Astrocyte (in vitro differentiated cells and primary cell): Measurements from ENCODE around the gene RBBP8NL. TPM values are rescaled to one million over a fixed set of nuclear protein-coding genes. Genes with fewer than 3 reads are reported as not detected.

Experiments
- DNase-seq: peaks from one replicate; pipeline ENCODE4 v3.0.0-alpha.2; 2010; ENCODE audit warnings: low read depth
- FAIRE-seq: peaks from 2 replicates; lab custom pipeline; 2011; peaks lifted over from hg19 to GRCh38; lab: Jason Lieb, UNC
- H2AFZ ChIP-seq: 2 replicates; pipeline ENCODE4 v1.6.0; 2012; ENCODE audit warnings: low read depth, low read length, inconsistent platforms
- H3K27ac ChIP-seq: 2 replicates; pipeline ENCODE4 v1.5.1; 2011; ENCODE audit warnings: low read depth, low read length, inconsistent platforms
- H3K27me3 ChIP-seq: 2 replicates; pipeline ENCODE4 v1.6.0; 2011; ENCODE audit warnings: low read length, inconsistent platforms; ENCODE audit not compliant: insufficient read depth
- H3K36me3 ChIP-seq: 2 replicates; pipeline ENCODE4 v1.5.1; 2011; ENCODE audit warnings: low read length, inconsistent platforms; ENCODE audit not compliant: insufficient read depth
- H3K4me1 ChIP-seq: 2 replicates; pipeline ENCODE4 v1.5.1; 2011; ENCODE audit warnings: low read length, inconsistent platforms; ENCODE audit not compliant: insufficient read depth
- H3K4me2 ChIP-seq: 2 replicates; pipeline ENCODE4 v1.6.0; 2012; ENCODE audit warnings: low read length, inconsistent platforms
- H3K4me3 ChIP-seq: 2 replicates; pipeline ENCODE4 v1.5.1; 2011; ENCODE audit warnings: low read depth, mild to moderate bottlenecking, low read length, inconsistent platforms; ENCODE audit not compliant: insufficient read depth
- H3K79me2 ChIP-seq: 2 replicates; pipeline ENCODE4 v1.6.0; 2012; ENCODE audit warnings: mild to moderate bottlenecking, low read length, inconsistent platforms; ENCODE audit not compliant: insufficient read depth
- H3K9ac ChIP-seq: 2 replicates; pipeline ENCODE4 v1.6.0; 2012; ENCODE audit warnings: mild to moderate bottlenecking, low read length, inconsistent platforms
- H3K9me3 ChIP-seq: 2 replicates; pipeline ENCODE4 v1.5.1; 2012; ENCODE audit warnings: low read depth, mild to moderate bottlenecking, low read length, inconsistent platforms; ENCODE audit not compliant: insufficient read depth
- H4K20me1 ChIP-seq: 2 replicates; pipeline ENCODE4 v1.6.0; 2012; ENCODE audit warnings: low read length, inconsistent platforms; ENCODE audit not compliant: insufficient read depth
- H3K27ac Mint-ChIP-seq: one replicate; pipeline ENCODE4 v1.8.0; 2021; ENCODE audit warnings: mild to moderate bottlenecking, mixed read lengths; ENCODE audit not compliant: unreplicated experiment
- H3K27me3 Mint-ChIP-seq: one replicate; pipeline ENCODE4 v1.8.0; 2021; ENCODE audit warnings: low read depth, mixed read lengths; ENCODE audit not compliant: unreplicated experiment
- H3K36me3 Mint-ChIP-seq: one replicate; pipeline ENCODE4 v1.8.0; 2021; ENCODE audit warnings: low read depth, mixed read lengths; ENCODE audit not compliant: unreplicated experiment
- H3K4me1 Mint-ChIP-seq: one replicate; pipeline ENCODE4 v1.8.0; 2021; ENCODE audit warnings: low read depth, mixed read lengths; ENCODE audit not compliant: unreplicated experiment
- H3K4me3 Mint-ChIP-seq: one replicate; pipeline ENCODE4 v1.8.0; 2021; ENCODE audit warnings: mild to moderate bottlenecking, moderate library complexity, mixed read lengths; ENCODE audit not compliant: unreplicated experiment
- H3K9me3 Mint-ChIP-seq: one replicate; pipeline ENCODE4 v1.8.0; 2021; ENCODE audit warnings: mild to moderate bottlenecking, mixed read lengths; ENCODE audit not compliant: unreplicated experiment
- CTCF ChIP-seq: IDR thresholded peaks from 2 replicates; pipeline ENCODE4 v1.5.1; 2011; ENCODE audit warnings: low read depth, mild to moderate bottlenecking, inconsistent platforms, low read length, moderate library complexity; ENCODE audit not compliant: insufficient read depth
- EZH2 ChIP-seq: IDR thresholded peaks from 2 replicates; pipeline ENCODE4 v1.6.1; 2012; ENCODE audit warnings: mild to moderate bottlenecking, low read length, inconsistent platforms; ENCODE audit not compliant: insufficient read depth
- total RNA-seq: library from RNA; stranded (reverse); gene quantifications from 2 replicates; pipeline ENCODE4 v1.2.1, GENCODE V29; 2021

RBBP8NL gene
- total RNA-seq, 1 donor from 2014 or later = 0.14 TPM

- peaks cover 8% of the 10 kb centered on the region for H3K4me1 ChIP-seq
- no peak overlapping the region for H2AFZ ChIP-seq
- H3K9me3 ChIP-seq = no peaks in the 10 kb centered on the region
- H3K4me2 ChIP-seq = no peak overlapping the region
- H3K9me3 Mint-ChIP-seq = no peaks in the 10 kb centered on the region
- H3K27me3 ChIP-seq = no peaks in the 10 kb centered on the region
- no peak overlapping the region for H3K4me3 Mint-ChIP-seq
- no peak overlapping the region for H3K9ac ChIP-seq
- H3K4me3 ChIP-seq = no peak overlapping the region
- no peak overlapping the region for H3K27ac Mint-ChIP-seq
- H3K4me1 Mint-ChIP-seq = peaks cover 3% of the 10 kb centered on the region
- peaks cover 29% of the 10 kb centered on the region for H4K20me1 ChIP-seq
- H3K27ac ChIP-seq = no peak overlapping the region
- H3K27me3 Mint-ChIP-seq = peaks cover 7% of the 10 kb centered on the region
- FAIRE-seq = no peak
- peaks cover 4% of the 10 kb centered on the region for H3K79me2 ChIP-seq
- TF ChIP-seq EZH2 (no peak), CTCF (no peak)
- no peak for DNase-seq
- no peaks in the 10 kb centered on the region for H3K36me3 ChIP-seq
- H3K36me3 Mint-ChIP-seq = peaks cover 5% of the 10 kb centered on the region
These were observed 22.6 kb downstream of the RBBP8NL start for GRCh38 chr20:62404761-62405107.

GRCh38 chr20:62404112-62404665 lies 23.1 kb downstream of the RBBP8NL start:
- H3K79me2 ChIP-seq = peaks cover 4% of the 10 kb centered on the region
- DNase-seq (no peak), FAIRE-seq (no peak)
- no peaks in the 10 kb centered on the region for H3K9me3 ChIP-seq
- H3K4me3 ChIP-seq = no peak overlapping the region
- H3K36me3 Mint-ChIP-seq = peaks cover 5% of the 10 kb centered on the region
- no peak overlapping the region for H3K9ac ChIP-seq
- no peak overlapping the region for H3K27ac ChIP-seq
- no peaks in the 10 kb centered on the region for H3K36me3 ChIP-seq
- H3K4me1 Mint-ChIP-seq = peaks cover 3% of the 10 kb centered on the region
- H3K27me3 Mint-ChIP-seq = peaks cover 3% of the 10 kb centered on the region
- TF ChIP-seq EZH2 (no peak), CTCF (no peak)
- no peak overlapping the region for H3K4me2 ChIP-seq
- peaks cover 29% of the 10 kb centered on the region for H4K20me1 ChIP-seq
- H3K27me3 ChIP-seq = no peaks in the 10 kb centered on the region
- H3K4me1 ChIP-seq = peaks cover 8% of the 10 kb centered on the region
- peak overlapping the region; percentile 47 for H3K27ac Mint-ChIP-seq
- H2AFZ ChIP-seq = no peak overlapping the region
- peak overlapping the region; percentile 27 for H3K4me3 Mint-ChIP-seq
- H3K9me3 Mint-ChIP-seq = no peaks in the 10 kb centered on the region

GRCh38 chr20:62403331-62403730 lies 24.0 kb downstream of the RBBP8NL start:
- Histone ChIP-seq H3K4me2 (no peak overlapping the region), H3K4me1 (peaks cover 8% of the 10 kb centered on the region), H3K27ac (no peak overlapping the region), H3K9me3 (no peaks in the 10 kb centered on the region), H3K4me3 (no peak overlapping the region), H3K9ac (no peak overlapping the region), H3K36me3 (no peaks in the 10 kb centered on the region), H3K27me3 (no peaks in the 10 kb centered on the region), H2AFZ (no peak overlapping the region), H4K20me1 (peaks cover 29% of the 10 kb centered on the region), H3K79me2 (peaks cover 4% of the 10 kb centered on the region)
- H3K27me3 Mint-ChIP-seq = peaks cover 3% of the 10 kb centered on the region
- FAIRE-seq (no peak), DNase-seq (no peak)
- H3K4me1 Mint-ChIP-seq = peaks cover 3% of the 10 kb centered on the region
- no peak for TF ChIP-seq EZH2
- TF ChIP-seq CTCF = no peak
- H3K9me3 Mint-ChIP-seq = no peaks in the 10 kb centered on the region
- no peak overlapping the region for H3K27ac Mint-ChIP-seq
- peaks cover 5% of the 10 kb centered on the region for H3K36me3 Mint-ChIP-seq
- no peak overlapping the region for H3K4me3 Mint-ChIP-seq
